Measurements from ENCODE around the gene RYK.
"Not testable (repeated sequence)": the region's sequence is repeated elsewhere in the genome, so short reads cannot be mapped to it uniquely, and the experiment has no call there.

RYK gene

DNA sequence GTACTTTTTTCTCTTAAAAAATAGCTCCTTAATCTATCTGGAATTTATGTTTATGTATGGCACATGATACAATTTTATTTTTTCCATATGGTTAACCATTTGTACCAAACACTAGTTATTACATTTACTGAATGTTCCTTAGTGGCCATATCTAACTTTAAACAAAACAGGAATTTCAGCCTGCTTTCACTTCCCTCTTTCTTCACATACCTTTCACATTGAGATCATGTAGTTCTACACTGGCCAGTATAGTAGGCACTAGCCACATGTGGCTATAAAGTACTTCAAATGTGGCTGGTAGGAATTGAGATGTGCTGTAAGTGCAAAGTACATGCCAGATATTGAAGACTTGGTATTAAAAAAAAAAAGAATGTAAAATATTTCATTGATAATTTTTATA lies 4.7 kb upstream of the RYK start:
- DNase-seq (ENCODE audit: low read depth in 3 of 3) = no peak

GRCh38 chr3:134253475-134254226 lies 3.0 kb upstream of the RYK start:
- DNase-seq (ENCODE audit: low read depth in 3 of 3) = no peak

DNA sequence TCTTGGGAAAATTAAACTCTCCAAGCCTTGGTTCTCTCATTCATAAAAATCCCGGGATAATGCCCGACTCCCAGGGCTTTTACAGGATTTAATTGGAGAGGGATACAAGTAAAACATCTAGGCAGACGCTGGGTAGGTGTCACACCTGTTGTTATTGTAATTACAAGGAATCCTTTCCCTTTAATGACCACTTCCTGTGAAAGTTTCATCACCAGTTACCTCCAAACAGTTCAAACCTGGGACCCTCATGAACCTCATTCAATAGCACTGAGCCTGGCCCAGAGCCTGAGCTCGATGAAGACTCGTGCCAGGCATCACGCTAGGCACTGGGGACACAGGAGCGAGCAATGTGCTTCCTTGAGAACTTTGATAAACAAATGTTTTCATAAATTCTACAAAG lies 2.1 kb upstream of the RYK start:
- no peak for DNase-seq (ENCODE audit: low read depth in 3 of 3)

GRCh38 chr3:134251731-134252391 lies 1.2 kb upstream of the RYK start:
- no peak for DNase-seq (ENCODE audit: low read depth in 3 of 3)

GRCh38 chr3:134249935-134250716 lies 533 bp downstream of the RYK start:
- DNase-seq (ENCODE audit: low read depth in 3 of 3) = peak; percentile 5 to 38 (median 24)

GRCh38 chr3:134249296-134249841 lies 1.3 kb downstream of the RYK start:
- no peak for DNase-seq (ENCODE audit: low read depth in 3 of 3)

DNA sequence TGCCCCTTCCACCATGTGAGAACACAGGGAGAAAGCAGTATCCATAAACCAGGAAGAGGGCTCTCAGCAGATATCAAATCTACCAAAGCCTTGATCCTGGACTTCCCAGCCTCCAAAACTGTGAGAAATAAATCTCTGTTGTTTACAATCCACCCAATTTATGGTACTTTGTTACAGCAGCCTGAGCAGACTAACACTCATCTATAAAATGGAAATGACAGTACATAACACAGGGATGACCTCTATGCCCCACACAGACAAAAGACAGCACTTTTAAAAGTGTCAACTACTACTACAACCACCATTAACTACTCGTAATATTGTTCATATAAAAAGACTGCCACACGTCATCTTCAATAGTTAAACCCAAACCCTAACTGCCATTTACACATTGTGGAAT lies 5.7 kb downstream of the RYK start:
- DNase-seq (ENCODE audit: low read depth in 3 of 3) = no peak

DNA sequence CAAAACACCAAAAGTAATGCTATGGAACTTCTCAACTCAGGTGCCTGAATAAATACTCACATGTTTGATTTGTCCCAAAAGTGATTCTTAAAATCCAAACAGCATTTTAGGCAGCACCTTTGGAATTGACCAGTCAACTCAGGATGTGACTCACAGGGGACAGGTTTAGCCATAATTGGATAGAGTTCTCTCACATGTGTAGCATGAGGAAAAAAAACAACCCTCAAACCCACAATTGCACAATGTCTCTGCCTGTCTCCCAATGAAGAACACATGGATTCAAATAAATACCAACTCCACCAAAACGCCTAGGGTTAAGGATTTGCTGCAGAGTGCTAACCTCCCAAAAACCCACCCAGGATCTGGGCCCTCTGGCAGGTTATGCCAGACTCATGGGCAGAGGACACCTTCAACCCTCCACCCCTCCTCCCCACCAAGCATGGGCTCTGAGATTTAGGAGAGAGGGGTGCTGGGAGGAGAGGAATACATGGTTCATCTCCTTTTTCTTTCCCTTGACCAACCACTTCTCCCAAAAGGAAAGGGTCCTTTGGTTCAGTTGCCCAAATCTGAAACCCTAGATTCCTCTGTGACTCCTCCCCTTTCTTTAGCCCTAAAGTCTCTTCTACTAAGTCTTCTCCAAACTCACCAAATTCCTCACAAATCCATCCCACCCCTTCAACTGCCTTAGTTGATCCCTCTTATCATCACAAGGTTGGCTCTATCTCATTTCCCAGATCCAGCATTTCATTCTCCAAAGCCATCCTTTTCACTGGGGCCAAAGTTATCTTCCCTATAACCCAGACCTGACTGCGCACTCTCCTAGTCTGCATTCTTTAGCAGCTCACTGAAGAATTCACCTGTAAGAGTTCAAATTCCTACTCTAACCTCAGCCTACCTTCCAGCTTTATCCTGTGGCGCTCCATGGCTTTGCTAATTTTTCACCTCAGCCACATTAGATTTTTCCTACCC lies 7.7 kb downstream of the RYK start:
- DNase-seq (ENCODE audit: low read depth in 3 of 3) = no peak

GRCh38 chr3:134239538-134239937 lies 11.1 kb downstream of the RYK start:
- no peak for DNase-seq (ENCODE audit: low read depth in 3 of 3)

DNA sequence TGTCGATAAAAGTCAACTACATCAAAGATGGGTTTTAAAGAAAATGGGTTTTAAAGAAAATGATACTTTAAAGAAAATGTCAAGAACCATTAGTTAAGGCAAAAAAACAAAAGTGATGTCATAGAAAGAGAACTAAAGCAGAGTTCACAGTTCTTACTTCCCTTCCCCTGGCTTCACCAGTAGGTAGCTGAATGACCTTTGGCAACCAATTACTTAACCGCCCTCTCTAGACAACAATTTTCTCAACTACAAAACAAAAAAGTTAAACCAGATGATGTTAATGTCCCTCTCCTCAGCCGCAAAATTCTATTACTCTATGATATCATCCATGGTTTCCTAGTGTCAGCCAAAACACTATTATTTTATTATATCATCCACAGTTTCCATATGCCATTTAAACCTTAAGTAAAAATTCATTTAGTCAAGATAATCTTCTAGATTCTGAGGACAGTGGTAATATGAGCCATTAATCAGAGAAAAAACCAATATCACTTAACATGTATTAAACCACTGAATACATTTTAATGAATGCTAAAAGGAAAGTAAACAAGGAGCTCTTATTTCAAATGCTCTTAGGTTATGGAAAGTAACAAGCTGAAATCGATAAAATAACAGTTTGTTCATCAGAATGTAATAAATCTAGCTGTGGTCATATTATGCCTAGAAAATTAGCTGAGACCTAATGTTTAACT lies 13.1 kb downstream of the RYK start:
- no peak for DNase-seq (ENCODE audit: low read depth in 3 of 3)

- no peak for DNase-seq (ENCODE audit: low read depth in 3 of 3)
Measured at GRCh38 chr3:134236505-134237170, 14.0 kb downstream of the RYK start.

DNA sequence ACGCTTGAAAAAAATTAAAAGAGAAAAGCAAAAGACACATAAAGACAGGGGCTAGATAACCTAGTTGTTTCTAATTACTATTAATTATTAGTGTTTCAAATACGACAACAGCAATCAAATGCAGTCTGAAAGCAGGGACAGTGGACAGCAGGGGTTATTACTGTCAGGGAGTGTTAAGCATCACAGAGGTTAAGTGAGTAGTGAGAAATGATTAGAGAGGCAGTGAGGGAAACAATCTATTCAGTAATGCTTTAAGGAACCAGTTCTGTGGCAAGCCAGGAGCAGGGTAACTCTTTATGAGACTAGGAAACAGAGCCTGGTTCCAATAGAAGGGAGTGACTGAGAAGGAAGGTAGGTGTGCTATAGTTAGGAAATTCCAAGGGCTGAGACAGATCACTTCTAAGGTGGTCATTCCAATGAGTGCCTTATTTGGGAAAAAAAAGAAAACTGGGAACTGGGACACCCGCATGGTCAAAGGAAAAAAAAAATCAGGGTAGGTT lies 15.0 kb downstream of the RYK start:
- no peak for DNase-seq (ENCODE audit: low read depth in 3 of 3)

DNA sequence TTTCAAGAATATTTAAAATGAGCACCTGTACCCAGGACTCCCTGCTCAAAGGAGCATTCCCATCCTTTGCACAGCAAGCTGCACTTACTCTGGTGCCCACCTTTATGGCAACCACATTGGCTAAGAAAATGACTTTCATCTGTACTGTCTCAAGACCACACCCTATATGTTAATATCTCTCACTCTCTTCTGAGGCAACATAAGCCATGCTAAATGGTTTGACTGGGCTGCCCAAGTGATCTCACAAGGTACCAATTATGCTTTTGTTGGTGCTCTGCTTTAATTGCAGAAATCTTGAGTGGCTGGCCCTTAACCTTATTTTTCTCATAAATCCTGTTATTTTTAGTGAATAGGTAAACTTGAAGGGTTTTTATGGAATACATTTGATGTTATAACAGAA lies 17.7 kb downstream of the RYK start:
- DNase-seq (ENCODE audit: low read depth in 3 of 3) = no peak

- DNase-seq (ENCODE audit: low read depth in 3 of 3) = no peak
Measured at GRCh38 chr3:134232151-134232550, 18.5 kb downstream of the RYK start.

DNA sequence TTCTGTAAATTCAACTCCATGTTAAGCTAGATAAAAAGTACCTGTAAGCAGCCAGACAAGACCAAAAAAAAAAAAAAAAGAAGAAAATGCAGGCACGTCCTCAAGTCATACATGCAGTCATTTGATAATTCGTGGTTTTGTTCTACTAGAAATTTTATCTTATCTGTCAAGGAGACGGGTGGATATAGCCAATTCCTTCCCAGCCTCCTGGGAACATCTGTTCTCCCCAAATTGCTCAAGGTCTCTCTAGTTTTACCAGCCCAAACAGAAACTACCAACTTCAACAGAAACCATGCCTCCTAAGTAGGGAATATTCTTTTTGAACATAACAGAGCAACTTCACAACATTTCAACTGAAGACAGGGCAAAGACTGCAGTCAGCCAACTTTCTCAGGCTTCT lies 19.5 kb downstream of the RYK start:
- no peak for DNase-seq (ENCODE audit: low read depth in 3 of 3)

- DNase-seq (ENCODE audit: low read depth in 3 of 3) = no peak
Measured at GRCh38 chr3:134229038-134229437, 21.6 kb downstream of the RYK start.

DNA sequence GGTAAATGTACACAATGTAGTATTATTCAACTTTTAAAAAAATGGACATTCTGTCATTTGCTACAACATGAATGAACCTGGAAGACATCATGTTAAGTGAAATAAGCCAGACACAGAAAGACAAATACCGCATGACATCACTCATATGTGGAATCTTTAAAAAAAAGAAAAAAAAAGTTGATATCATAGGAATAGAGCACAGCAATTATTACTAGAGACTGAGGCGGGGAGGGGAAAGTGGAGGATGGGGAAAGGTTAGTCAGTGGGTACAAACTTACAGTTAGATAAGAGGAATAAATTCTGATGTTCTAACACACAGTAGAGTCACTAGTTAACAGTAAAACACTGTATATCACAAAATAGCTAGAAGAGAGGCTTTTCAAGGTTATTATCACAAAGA lies 22.2 kb downstream of the RYK start:
- no peak for DNase-seq (ENCODE audit: low read depth in 3 of 3)

- DNase-seq (ENCODE audit: low read depth in 3 of 3) = no peak
Measured at GRCh38 chr3:134228035-134228434, 22.6 kb downstream of the RYK start.

- DNase-seq (ENCODE audit: low read depth in 3 of 3) = not testable (repeated sequence)
Measured at GRCh38 chr3:134224796-134225156, 25.9 kb downstream of the RYK start.

DNA sequence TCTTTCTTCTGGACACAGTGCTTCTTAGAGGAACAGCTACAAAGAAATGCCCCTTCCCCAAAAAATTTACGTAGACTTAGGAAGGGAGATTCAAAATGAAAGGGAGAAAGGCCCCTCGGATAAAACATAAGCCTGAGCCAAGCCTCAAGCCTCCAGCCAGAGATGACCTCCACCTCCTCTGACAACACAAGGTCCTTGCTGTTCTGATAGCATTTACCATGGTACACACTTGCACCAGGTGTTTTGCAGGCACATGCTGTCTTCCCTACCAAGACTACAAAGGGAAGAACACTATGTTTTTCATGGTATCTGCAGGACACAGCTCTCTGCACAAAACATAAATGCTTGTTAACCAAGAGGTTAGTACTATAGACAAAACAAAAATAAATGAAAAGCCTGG lies 27.8 kb downstream of the RYK start:
- no peak for DNase-seq (ENCODE audit: low read depth in 3 of 3)
